Measurements from ENCODE around the gene SGSM2. TPM values are rescaled to one million over a fixed set of nuclear protein-coding genes. Genes with fewer than 3 reads are reported as not detected.

The SGSM2 gene
- total RNA-seq, 4 donors from 2014 or later: 42.6 to 97.1 (median 56.5) TPM

DNA sequence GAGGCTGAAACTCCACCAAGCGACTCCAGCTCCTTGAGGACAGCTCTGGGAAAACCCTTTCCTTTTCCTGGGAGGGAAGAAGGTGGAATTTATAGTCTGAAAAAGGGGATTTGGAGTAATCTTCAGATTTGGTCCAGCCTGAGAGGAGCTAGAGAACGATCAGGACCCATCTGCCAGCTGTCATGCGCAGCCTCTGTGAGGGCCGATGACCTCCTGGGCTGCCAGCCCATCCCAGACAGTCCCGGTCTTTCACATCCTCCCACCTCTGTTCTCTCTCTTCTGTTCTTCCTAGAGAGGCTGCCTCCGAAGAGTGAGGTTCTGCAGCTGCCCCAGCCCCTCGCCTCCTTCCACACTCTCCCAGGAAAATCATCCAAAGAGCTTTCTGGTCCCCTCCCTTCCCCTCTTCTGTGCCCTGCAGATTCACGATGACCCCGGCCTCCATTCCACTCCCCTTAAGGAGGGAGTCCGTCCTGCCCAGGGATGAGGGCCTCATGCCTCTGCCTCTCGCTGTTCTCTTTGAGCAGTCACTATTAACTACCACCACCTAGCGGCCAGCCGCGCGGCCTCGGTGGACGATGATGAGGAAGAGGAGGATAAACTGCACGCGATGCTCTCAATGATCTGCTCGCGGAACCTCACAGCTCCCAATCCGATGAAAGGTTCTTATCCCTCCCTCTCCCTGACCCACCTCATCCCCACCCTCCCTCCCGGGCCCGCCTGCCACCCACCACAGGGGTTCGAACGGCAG is 29.6 kb downstream of the SGSM2 start:
- no peak for DNase-seq (ENCODE audit: low spot score in 2 of 2)
- WGBS, 2 donors: 87 to 93% methylated on average over 26 of the region's 26 CpGs
- TF ChIP-seq, protein P1, sequence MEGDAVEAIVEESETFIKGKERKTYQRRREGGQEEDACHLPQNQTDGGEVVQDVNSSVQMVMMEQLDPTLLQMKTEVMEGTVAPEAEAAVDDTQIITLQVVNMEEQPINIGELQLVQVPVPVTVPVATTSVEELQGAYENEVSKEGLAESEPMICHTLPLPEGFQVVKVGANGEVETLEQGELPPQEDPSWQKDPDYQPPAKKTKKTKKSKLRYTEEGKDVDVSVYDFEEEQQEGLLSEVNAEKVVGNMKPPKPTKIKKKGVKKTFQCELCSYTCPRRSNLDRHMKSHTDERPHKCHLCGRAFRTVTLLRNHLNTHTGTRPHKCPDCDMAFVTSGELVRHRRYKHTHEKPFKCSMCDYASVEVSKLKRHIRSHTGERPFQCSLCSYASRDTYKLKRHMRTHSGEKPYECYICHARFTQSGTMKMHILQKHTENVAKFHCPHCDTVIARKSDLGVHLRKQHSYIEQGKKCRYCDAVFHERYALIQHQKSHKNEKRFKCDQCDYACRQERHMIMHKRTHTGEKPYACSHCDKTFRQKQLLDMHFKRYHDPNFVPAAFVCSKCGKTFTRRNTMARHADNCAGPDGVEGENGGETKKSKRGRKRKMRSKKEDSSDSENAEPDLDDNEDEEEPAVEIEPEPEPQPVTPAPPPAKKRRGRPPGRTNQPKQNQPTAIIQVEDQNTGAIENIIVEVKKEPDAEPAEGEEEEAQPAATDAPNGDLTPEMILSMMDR (IDR thresholded peaks at IDR 0.05): no peak
- intact Hi-C loops (cut with DNase I; ENCODE audit: low total_unique reads): no loop called here
- no peak overlapping the region for H3K4me3 ChIP-seq (ENCODE audit: low read depth, poor library complexity, severe bottlenecking)

DNA sequence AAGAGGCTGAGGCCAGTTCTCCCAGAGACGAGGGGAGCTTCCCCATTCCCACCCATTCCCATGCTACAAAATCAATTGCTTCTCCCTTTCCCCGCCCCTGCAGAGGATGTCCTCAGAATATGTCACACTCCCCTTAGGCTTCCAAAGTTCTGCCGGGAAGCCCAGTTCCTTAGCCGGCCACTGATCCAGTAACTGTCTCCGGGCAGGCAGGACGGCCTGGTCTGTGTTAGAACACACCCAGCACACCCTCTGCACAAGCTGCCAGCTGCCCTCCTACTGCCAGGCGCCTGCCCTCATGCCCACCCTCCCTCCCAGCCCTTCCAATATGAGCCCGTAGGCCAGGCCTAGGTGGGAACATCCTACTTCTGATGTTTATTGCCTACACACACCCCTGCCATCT is 31.1 kb downstream of the SGSM2 start:
- H3K4me3 ChIP-seq (ENCODE audit: low read depth, poor library complexity, severe bottlenecking): no peak overlapping the region
- no peak for TF ChIP-seq POLR2A (IDR thresholded peaks at IDR 0.05)
- TF ChIP-seq, protein P1 (IDR thresholded peaks at IDR 0.05): no peak
- DNase-seq (ENCODE audit: low spot score in 2 of 2): no peak
- intact Hi-C loops (cut with DNase I; ENCODE audit: low total_unique reads): no loop called here
- 54 to 70% methylated on average over 8 of the region's 8 CpGs for WGBS, 2 donors

DNA sequence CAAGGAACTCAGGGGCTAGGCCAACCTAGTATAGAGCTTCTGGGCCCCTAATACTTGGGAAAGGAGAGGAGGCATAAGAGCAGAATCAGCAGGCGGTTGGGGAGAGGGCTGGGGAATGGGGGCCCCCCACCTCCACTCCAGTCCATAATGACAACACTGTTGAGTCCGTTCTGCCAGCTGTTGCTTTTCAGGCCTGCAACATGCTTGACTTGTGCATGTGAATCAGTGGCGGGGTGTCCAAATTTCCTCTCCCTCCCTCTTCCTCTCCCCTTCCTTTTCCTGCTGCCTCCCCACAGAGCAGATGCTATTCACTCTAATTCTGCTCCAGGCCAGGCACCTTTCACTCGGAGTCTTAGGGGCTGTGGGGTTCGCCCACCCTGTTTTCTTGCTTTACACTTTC is 31.7 kb downstream of the SGSM2 start:
- intact Hi-C loops (cut with DNase I; ENCODE audit: low total_unique reads): no loop called here
- H3K4me3 ChIP-seq (ENCODE audit: low read depth, poor library complexity, severe bottlenecking): no peak overlapping the region
- TF ChIP-seq, protein P1 (IDR thresholded peaks at IDR 0.05): no peak
- TF ChIP-seq POLR2A (IDR thresholded peaks at IDR 0.05): no peak
- 78 to 81% methylated on average over 5 of the region's 5 CpGs for WGBS, 2 donors
- DNase-seq (ENCODE audit: low spot score in 2 of 2): no peak

DNA sequence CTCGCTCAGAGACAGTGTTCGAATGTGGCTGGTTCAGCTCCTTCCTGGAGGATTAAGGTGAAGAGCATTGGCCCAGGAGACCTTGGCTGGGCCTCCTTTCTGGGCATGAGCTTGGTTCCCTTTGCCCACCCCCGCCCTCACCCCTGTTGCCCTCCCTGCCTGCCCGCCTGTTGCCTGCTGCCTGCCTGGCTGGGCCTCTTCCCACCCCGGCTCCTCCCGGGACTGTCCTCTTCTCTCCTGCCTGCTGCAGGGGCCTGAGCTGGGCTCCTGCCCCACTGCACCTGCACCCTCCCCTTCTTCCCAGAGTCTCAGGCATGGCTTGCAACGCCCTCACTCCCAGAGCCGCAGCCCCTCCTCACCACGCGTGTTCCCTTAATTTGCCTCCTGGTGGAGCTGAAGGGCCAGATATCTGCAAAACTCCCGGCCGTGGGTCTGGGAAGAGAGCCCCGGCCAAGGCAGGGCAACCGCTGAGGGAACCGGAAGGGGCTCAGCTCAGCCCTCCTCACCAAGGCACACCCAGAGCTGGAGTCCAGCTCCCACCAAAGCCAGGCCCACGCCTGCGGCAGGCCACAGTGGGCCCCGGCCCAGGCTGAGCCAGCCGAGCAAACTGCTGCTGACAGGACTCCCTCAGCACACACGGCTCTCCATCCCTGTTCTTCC is 32.4 kb downstream of the SGSM2 start:
- H3K4me3 ChIP-seq (ENCODE audit: low read depth, poor library complexity, severe bottlenecking): no peak overlapping the region
- no peak for DNase-seq (ENCODE audit: low spot score in 2 of 2)
- TF ChIP-seq POLR2A (IDR thresholded peaks at IDR 0.05): no peak
- TF ChIP-seq, protein P1 (IDR thresholded peaks at IDR 0.05): no peak
- intact Hi-C loops (cut with DNase I; ENCODE audit: low total_unique reads): no loop called here
- 67 to 78% methylated on average over 20 of the region's 20 CpGs for WGBS, 2 donors

DNA sequence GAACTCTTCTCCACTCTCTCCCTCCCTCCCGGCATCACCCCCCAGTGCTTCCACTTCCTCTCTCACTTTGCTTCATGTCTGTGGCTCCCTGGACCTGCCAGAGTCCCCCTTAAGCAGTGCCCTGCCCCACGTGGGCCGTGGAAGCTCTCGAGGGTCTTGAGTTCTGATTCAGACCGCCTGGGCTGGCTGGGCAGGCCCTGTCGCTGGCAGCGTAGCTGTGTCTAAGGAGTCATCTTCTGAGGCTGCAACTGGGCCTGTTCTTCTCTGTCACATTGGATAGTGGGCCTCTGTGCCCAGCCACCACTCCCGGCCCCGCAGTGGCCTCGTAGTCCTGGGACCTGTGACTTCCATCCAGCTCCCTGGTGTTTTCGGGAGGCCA is 32.9 kb downstream of the SGSM2 start:
- 84 to 86% methylated on average over 9 to 11 of the region's 11 CpGs for WGBS, 2 donors
- H3K4me3 ChIP-seq (ENCODE audit: low read depth, poor library complexity, severe bottlenecking): no peak overlapping the region
- DNase-seq (ENCODE audit: low spot score in 2 of 2): no peak
- intact Hi-C loops (cut with DNase I; ENCODE audit: low total_unique reads): no loop called here
- TF ChIP-seq, protein P1 (IDR thresholded peaks at IDR 0.05): no peak
- no peak for TF ChIP-seq POLR2A (IDR thresholded peaks at IDR 0.05)

Measured in lower leg skin (tissue), 4 donors.